IPS-11a (cell line): ENCODE results near the gene KPNA6.

ENCODE experiments used
- H3K4me3 ChIP-seq: one replicate; pipeline ENCODE4 v1.5.1; 2013; ENCODE audit warnings: low read depth, low read length, control low read depth

Gene KPNA6

GRCh38 chr1:32215629-32216480 is 108.0 kb downstream of the KPNA6 start:
- H3K4me3 ChIP-seq: no peak overlapping the region

GRCh38 chr1:32216566-32216965 is 108.7 kb downstream of the KPNA6 start:
- H3K4me3 ChIP-seq: no peak overlapping the region

- H3K4me3 ChIP-seq: no peak overlapping the region
Measured at GRCh38 chr1:32219022-32219421, 111.2 kb downstream of the KPNA6 start.

- peak overlapping the region; percentile 96 for H3K4me3 ChIP-seq
Measured at GRCh38 chr1:32220746-32221580, 113.1 kb downstream of the KPNA6 start.

GRCh38 chr1:32221581-32221979 is 113.7 kb downstream of the KPNA6 start:
- peak overlapping the region; percentile 96 for H3K4me3 ChIP-seq

- H3K4me3 ChIP-seq: peak within 1 kb of the TSS; percentile 96
Measured at GRCh38 chr1:32221980-32222755, 114.3 kb downstream of the KPNA6 start, which contains the start of the genes EIF3I and TMEM234. TSS of gene EIF3I (plus strand) at chr1:32222407. CDS start at chr1:32222442, 35 bp downstream. TSS of gene TMEM234 (minus strand) at chr1:32222353. CDS start at chr1:32222322, 31 bp downstream.

- no peak overlapping the region for H3K4me3 ChIP-seq
Measured at GRCh38 chr1:32223683-32224082, 115.8 kb downstream of the KPNA6 start.

GRCh38 chr1:32224285-32224684 is 116.4 kb downstream of the KPNA6 start:
- no peak overlapping the region for H3K4me3 ChIP-seq
